DMS153 treated with DMSO at 0.1 percent for 48 hours (cell line): ENCODE results near the gene CDC6.
A peak's percentile ranks its signal among the peaks of the same experiment; 100 is the strongest.

Experiments used
- DNase-seq: peaks from one replicate; lab custom pipeline; 2025; ENCODE audit not compliant: unreplicated experiment; lab: John Stamatoyannopoulos, UW

CDC6 gene

GRCh38 chr17:40310882-40311391 lies 23.3 kb downstream of the CDC6 start:
- DNase-seq: no peak

- DNase-seq: no peak
These were observed 23.9 kb downstream of the CDC6 start for GRCh38 chr17:40311575-40311974.

GRCh38 chr17:40312131-40312731 lies 24.6 kb downstream of the CDC6 start:
- no peak for DNase-seq

GRCh38 chr17:40312893-40313667 lies 25.4 kb downstream of the CDC6 start:
- no peak for DNase-seq

GRCh38 chr17:40313668-40314583 lies 26.2 kb downstream of the CDC6 start:
- no peak for DNase-seq

GRCh38 chr17:40314584-40314956 lies 26.9 kb downstream of the CDC6 start:
- DNase-seq: peak; percentile 79

- DNase-seq: no peak
These were observed 27.5 kb downstream of the CDC6 start for GRCh38 chr17:40315206-40315605.

- no peak for DNase-seq
These were observed 28.2 kb downstream of the CDC6 start for GRCh38 chr17:40315678-40316570.

GRCh38 chr17:40316571-40317344 lies 29.1 kb downstream of the CDC6 start:
- DNase-seq: no peak

GRCh38 chr17:40317345-40317873 lies 29.7 kb downstream of the CDC6 start:
- peak; percentile 26 for DNase-seq

- peak; percentile 79 for DNase-seq
These were observed 30.5 kb downstream of the CDC6 start for GRCh38 chr17:40317880-40318829.

- no peak for DNase-seq
These were observed 31.2 kb downstream of the CDC6 start for GRCh38 chr17:40318830-40319391.

- DNase-seq: no peak
These were observed 32.2 kb downstream of the CDC6 start for GRCh38 chr17:40319651-40320540.

- no peak for DNase-seq
These were observed 33.3 kb downstream of the CDC6 start for GRCh38 chr17:40320756-40321523.

- no peak for DNase-seq
These were observed 33.8 kb downstream of the CDC6 start for GRCh38 chr17:40321524-40321929.

- DNase-seq: no peak
These were observed 34.3 kb downstream of the CDC6 start for GRCh38 chr17:40321961-40322357.
